ENCODE data around the gene DYNLT4.

DNA sequence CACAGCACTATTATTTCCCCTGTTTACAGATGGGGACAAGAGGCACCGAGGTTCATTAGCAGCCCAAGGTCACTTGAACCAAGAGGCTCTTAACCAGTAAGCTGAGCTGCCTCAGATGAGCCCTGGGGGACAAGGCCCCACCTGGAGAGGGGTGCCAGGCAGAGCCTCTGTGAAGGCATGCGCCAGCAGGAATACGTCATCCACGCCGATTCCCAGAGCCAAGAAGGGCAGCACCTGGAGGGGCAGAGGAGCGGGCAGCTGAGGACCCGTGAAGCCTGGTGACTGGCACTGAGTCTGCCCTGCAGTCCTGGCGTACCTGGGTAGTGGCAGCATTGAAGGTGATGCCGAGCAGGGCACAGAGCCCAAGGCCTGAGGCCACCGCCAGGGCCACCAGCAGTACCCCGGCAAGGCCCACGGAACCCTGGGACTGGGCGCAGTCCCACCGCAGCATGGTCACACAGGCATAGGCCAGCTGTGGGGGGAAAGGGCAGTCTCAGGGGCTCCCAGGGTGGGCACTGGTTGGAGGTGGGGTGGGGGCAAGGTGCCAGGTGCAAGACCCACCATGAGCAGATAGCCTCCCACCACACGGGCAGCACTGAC is 21.8 kb upstream of the DYNLT4 start:
- TF ChIP-seq EP300 (IDR thresholded peaks at IDR 0.05) (no peak), CTCF (IDR thresholded peaks at IDR 0.05) (no peak), POLR2A (IDR thresholded peaks at IDR 0.05) (no peak)
